Smooth muscle cell (in vitro differentiated cells): ENCODE results near the gene NF2. TPM values are rescaled to one million over a fixed set of nuclear protein-coding genes. Genes with fewer than 3 reads are reported as not detected.

Experiments used
- DNase-seq: peaks from one replicate; lab custom pipeline; 2025; ENCODE audit not compliant: unreplicated experiment; lab: John Stamatoyannopoulos, UW
- H2AFZ ChIP-seq: fragments of 200-600 bp; sonication (generic); 2 replicates; pipeline ENCODE4 v1.6.0; 2016; ENCODE audit warnings: antibody characterized with exemption, low read depth, mild to moderate bottlenecking
- H3F3A ChIP-seq: fragments of 200-600 bp; sonication (generic); 2 replicates; pipeline ENCODE4 v1.6.0; 2017; ENCODE audit warnings: antibody characterized with exemption, low read depth
- H3K27ac ChIP-seq: fragments of 200-600 bp; sonication (generic); 2 replicates; pipeline ENCODE4 v1.5.1; 2016; ENCODE audit warnings: low read depth, mild to moderate bottlenecking
- H3K27me3 ChIP-seq: fragments of 200-600 bp; sonication (generic); 2 replicates; pipeline ENCODE4 v1.6.1; 2016; ENCODE audit warnings: low read depth, mild to moderate bottlenecking
- H3K36me3 ChIP-seq: fragments of 200-600 bp; sonication (generic); 2 replicates; pipeline ENCODE4 v1.5.1; 2016; ENCODE audit warnings: low read depth
- H3K4me1 ChIP-seq: fragments of 200-600 bp; sonication (generic); 2 replicates; pipeline ENCODE4 v1.5.1; 2016; ENCODE audit warnings: low read depth
- H3K4me2 ChIP-seq: fragments of 200-600 bp; sonication (generic); 2 replicates; pipeline ENCODE4 v1.6.0; 2016; ENCODE audit warnings: mild to moderate bottlenecking
- H3K4me3 ChIP-seq: fragments of 200-600 bp; sonication (generic); 2 replicates; pipeline ENCODE4 v1.5.1; 2016; ENCODE audit warnings: mild to moderate bottlenecking
- H3K79me2 ChIP-seq: fragments of 200-600 bp; sonication (generic); 2 replicates; pipeline ENCODE4 v1.6.0; 2016; ENCODE audit warnings: low read depth, mild to moderate bottlenecking
- H3K9ac ChIP-seq: fragments of 200-600 bp; sonication (generic); 2 replicates; pipeline ENCODE4 v1.6.0; 2016; ENCODE audit warnings: low read depth
- H3K9me3 ChIP-seq: fragments of 200-600 bp; sonication (generic); replicated peaks from 2 replicates; pipeline ENCODE4 v1.5.1; 2016; ENCODE audit warnings: low read depth
- H4K20me1 ChIP-seq: fragments of 200-600 bp; sonication (generic); 2 replicates; pipeline ENCODE4 v1.6.0; 2016; ENCODE audit warnings: low read depth
- WGBS: methylation state at CpG from one replicate; pipeline ENCODE4 v1.1.7; 2016; ENCODE audit warnings: low lambda C conversion rate; 5-methylcytosine and 5-hydroxymethylcytosine counted together
- polyA plus RNA-seq: library from polyadenylated mRNA; unstranded; fragments of >200 nt; fragmentation: Nextera tagmentation; extraction: Ambion mirVana; gene quantifications from 2 replicates; pipeline ENCODE4 v1.2.1, GENCODE V29; 2016
- total RNA-seq: library from RNA; depleted of rRNA; stranded (reverse); fragments of >200 nt; gene quantifications from 2 replicates; pipeline ENCODE4 v1.2.3, GENCODE V29; 2014
- TF ChIP-seq, protein P1 (sequence below): fragments of 200-600 bp; sonication (generic); IDR thresholded peaks from 2 replicates; pipeline ENCODE4 v1.5.1; 2017; ENCODE audit warnings: borderline replicate concordance, mild to moderate bottlenecking, antibody characterized with exemption; ENCODE audit not compliant: insufficient read depth, poor library complexity, severe bottlenecking

The NF2 gene
- total and polyA plus RNA-seq, 2 experiments from 2014 or later: 21.5 to 21.7 TPM

DNA sequence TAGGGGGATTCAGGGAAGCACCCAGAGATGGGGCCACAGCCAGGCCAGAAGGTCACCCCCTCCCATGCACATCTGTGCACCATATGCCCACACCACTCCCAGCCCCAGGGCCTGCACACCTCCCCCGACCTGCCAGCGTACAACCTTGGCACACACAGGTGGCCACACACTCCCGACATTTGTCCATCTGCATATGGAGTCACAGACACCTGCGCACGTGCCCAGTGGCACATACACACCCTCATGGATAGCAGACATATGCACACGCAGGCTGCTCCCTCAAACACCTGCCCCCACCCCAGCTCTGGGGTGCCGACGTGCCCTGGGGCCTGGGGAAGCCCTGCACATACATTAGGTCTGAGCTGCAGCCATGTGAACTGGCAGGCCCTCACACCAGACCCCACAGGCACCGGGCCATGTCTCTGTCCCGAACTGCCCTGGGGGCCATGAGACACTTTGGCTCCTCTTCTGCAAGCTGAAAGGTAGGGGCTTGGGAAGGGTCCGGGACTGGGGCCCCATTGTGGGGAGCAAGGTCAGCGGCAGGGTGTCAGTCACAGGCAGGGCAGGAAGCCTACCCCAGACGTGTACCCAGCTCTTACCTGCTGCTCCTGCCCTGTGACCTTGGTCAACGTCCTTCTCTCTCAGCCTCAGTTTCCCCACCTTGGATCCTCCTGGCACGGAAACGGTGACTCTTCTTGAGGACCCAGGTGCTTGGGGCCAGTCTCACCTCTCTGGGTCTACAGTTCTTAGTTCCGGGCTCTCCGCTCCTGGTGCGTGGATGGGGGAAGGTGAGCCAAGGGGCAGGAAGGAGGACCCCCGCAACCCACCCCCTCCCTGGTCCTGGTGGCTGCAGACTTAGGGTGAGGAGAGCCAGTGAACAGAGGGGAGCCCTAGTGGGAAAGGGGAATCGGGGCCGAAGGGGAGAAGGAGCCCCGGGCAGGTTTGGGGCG is 115.8 kb downstream of the NF2 start:
- no peak for DNase-seq
- H3K4me3 ChIP-seq: no peak overlapping the region
- peaks cover 3% of the 10 kb centered on the region for H3K4me1 ChIP-seq
- H3K27me3 ChIP-seq: peaks cover 64% of the 10 kb centered on the region
- H3K4me2 ChIP-seq: peak overlapping the region; percentile 51
- H3K36me3 ChIP-seq: no peaks in the 10 kb centered on the region
- no peak overlapping the region for H2AFZ ChIP-seq
- H3F3A ChIP-seq: no peaks in the 10 kb centered on the region
- TF ChIP-seq, protein P1, sequence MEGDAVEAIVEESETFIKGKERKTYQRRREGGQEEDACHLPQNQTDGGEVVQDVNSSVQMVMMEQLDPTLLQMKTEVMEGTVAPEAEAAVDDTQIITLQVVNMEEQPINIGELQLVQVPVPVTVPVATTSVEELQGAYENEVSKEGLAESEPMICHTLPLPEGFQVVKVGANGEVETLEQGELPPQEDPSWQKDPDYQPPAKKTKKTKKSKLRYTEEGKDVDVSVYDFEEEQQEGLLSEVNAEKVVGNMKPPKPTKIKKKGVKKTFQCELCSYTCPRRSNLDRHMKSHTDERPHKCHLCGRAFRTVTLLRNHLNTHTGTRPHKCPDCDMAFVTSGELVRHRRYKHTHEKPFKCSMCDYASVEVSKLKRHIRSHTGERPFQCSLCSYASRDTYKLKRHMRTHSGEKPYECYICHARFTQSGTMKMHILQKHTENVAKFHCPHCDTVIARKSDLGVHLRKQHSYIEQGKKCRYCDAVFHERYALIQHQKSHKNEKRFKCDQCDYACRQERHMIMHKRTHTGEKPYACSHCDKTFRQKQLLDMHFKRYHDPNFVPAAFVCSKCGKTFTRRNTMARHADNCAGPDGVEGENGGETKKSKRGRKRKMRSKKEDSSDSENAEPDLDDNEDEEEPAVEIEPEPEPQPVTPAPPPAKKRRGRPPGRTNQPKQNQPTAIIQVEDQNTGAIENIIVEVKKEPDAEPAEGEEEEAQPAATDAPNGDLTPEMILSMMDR: no peak
- no peaks in the 10 kb centered on the region for H3K79me2 ChIP-seq
- no peak overlapping the region for H3K27ac ChIP-seq
- 70% methylated on average over 20 of the region's 24 CpGs for WGBS
- no peaks in the 10 kb centered on the region for H4K20me1 ChIP-seq
- no peak overlapping the region for H3K9ac ChIP-seq
- H3K9me3 ChIP-seq: no peaks in the 10 kb centered on the region

DNA sequence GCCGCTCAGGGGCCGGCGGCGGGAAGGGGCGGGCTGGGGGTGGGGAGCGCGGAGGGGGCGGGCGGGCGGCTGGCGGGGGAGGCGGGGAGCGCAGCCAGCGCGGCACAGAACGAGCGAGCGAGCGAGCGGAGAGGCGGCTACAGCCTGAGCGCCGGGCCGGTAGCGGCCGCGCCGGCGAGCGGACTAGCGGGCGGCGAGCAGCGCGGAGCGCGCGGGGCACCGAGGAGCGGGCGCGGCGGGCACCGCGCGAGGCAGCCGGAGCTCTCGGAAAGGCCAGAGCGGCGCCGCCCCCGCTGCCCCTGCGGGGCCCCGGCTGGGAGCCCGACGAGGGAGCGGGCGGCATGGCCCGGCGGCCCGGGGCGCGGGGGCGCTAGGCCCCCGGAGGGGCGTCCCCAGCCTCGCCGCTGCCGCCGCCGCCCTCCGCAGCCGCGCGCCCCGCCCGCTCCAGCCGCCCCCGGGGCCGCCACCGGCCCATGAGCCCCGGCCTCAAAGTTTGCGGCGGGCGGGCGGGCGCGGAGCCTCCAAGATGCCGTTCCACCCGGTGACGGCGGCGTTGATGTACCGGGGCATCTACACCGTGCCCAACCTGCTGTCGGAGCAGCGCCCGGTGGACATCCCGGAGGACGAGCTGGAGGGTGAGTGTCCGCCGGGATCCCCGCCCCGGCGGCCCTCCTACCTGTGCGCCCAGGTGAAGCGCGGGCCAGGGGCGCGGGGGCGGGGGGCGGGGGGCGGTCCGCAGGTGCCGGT is 116.6 kb downstream of the NF2 start, which contains the start of gene CABP7:
Gene CABP7 (plus strand): TSS at position 105 of the 747 bp plus-strand sequence. CDS start 422 bp downstream, at position 527.
- no peaks in the 10 kb centered on the region for H3F3A ChIP-seq
- no peak within 1 kb of the TSS for H3K27ac ChIP-seq
- no peak within 1 kb of the TSS for H2AFZ ChIP-seq
- H3K27me3 ChIP-seq: peaks cover 62% of the 10 kb centered on the region
- no peaks in the 10 kb centered on the region for H3K9me3 ChIP-seq
- H3K79me2 ChIP-seq: no peaks in the 10 kb centered on the region
- DNase-seq: no peak
- H4K20me1 ChIP-seq: no peaks in the 10 kb centered on the region
- WGBS: 2% methylated on average over 31 of the region's 115 CpGs
- H3K9ac ChIP-seq: no peak within 1 kb of the TSS
- no peaks in the 10 kb centered on the region for H3K36me3 ChIP-seq
- H3K4me1 ChIP-seq: peaks cover 3% of the 10 kb centered on the region
- TF ChIP-seq, protein P1: no peak
- peak within 1 kb of the TSS; percentile 28 for H3K4me3 ChIP-seq
- peak within 1 kb of the TSS; percentile 74 for H3K4me2 ChIP-seq

DNA sequence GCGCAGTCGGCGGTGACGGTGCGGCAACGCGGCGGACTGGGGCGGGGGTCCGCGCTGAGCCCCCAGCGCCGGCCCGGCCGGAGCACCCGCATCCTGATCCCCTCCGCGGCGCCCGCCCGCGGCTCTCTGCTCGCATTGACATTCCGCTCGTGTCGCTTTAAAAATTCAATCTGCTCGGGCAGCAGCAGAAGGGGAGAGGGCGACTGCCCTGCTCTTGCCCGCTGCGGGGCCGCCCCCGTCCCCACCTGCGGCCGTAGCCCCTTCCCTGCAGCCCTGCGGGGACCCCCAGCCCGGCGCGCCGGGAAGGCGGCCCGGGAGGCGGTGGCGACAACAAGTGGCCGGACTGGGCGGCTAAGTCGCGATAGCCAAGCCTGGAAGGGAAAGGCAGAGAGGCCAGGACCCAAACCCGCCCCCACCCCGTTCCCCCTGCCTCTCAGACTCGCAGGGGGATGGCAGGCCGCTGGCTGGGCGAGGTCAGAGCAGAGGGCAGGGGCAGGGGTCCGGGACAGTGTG is 117.4 kb downstream of the NF2 start:
- Histone ChIP-seq H3F3A (no peaks in the 10 kb centered on the region), H3K4me1 (peaks cover 3% of the 10 kb centered on the region), H3K27me3 (peaks cover 67% of the 10 kb centered on the region), H3K9ac (no peak overlapping the region), H3K4me3 (no peak overlapping the region), H3K79me2 (no peaks in the 10 kb centered on the region), H4K20me1 (no peaks in the 10 kb centered on the region), H3K9me3 (no peaks in the 10 kb centered on the region), H2AFZ (no peak overlapping the region), H3K27ac (no peak overlapping the region), H3K36me3 (no peaks in the 10 kb centered on the region), H3K4me2 (peak overlapping the region; percentile 74)
- TF ChIP-seq, protein P1: no peak
- WGBS: 7% methylated on average over 39 of the region's 53 CpGs
- no peak for DNase-seq
